Posterior cingulate gyrus (tissue), 11 donors: ENCODE data around the gene SOWAHD.
A peak's percentile ranks its signal among the peaks of the same experiment; 100 is the strongest.
"Not testable (repeated sequence)": the region's sequence is repeated elsewhere in the genome, so short reads cannot be mapped to it uniquely, and the experiment has no call there.

Source experiments
- DNase-seq, 10 donors: peaks; one replicate each; pipeline versions ENCODE4 v3.0.0 to v3.0.0-alpha.2; 2020 to 2021; ENCODE audit warnings: mixed read lengths in 3 of 10
- intact Hi-C: fragments of 100-400 bp; cut with DNase I; formaldehyde crosslinking; loops from one replicate; pipeline ENCODE4 v1.15.1; 2023

SOWAHD gene, protein sequence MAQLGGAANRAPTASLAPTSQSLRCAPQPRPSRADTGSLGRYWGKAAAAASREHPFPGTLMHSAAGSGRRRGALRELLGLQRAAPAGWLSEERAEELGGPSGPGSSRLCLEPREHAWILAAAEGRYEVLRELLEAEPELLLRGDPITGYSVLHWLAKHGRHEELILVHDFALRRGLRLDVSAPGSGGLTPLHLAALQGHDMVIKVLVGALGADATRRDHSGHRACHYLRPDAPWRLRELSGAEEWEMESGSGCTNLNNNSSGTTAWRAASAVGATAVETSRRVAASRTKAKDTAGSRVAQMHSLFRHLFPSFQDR

DNA sequence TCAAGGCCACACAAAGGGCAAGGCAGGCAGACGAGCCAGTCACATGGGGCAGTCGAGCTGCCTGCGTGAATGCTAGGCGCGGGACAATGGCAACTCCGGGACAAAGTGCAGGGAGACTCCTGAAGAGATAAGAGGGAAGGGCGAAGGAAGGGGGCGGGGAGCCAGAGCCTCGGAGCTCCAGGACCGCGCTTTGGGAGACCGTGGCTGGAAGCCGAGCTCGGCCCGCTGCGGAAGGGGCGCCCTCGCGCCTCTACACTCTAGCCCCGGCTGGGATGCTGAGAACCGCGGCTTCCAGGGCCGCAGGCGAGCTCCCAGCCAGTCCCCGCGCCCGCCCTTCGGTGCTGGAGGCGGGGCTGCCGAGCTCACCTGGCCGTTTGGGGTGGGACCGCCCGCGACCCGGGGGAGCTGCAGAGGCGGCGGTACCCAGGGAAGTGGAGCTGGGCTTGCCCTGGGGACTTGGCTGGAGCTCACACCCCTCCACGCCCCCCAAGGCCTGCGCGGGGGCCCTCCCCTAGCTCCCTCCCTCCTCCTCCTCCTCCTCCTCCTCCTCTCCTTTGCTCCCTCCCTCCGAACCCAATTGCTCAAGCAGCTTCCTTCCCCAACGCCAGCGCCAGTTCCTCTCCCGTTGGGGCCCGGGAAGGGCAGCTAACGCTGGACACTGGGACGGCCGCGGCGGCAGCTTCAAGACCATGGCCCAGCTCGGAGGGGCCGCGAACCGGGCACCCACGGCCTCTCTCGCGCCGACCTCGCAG lies at the start of gene SOWAHD:
Gene SOWAHD, plus strand, starts transcription at position 610 of the 752 bp plus-strand sequence. Its CDS starts 80 bp downstream, at position 690.
- DNase-seq, result peak in 1 of 10 donors; percentile 84
- intact Hi-C loops, result no loop called here

DNA sequence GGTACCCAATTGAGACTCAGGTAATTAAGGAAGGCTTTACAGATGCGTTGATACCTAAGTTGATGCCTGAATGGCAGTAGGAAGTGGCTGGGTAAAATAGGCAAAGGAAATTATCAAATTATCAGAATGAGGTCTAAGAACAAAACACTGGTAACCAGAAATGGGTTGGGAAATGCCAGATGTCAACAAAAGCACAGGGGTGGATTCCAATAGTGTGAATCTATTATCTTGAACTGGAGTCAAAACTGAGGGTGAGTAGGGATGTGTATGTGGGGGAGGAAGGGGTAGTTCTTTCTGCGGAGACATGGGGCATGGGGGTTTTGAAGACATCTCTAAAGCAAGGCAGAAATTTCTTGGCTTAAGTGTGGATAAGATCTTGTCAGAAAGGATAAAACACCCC lies 49.5 kb upstream of the SOWAHD start:
- DNase-seq, result no peak
- intact Hi-C loops, result no loop called here

DNA sequence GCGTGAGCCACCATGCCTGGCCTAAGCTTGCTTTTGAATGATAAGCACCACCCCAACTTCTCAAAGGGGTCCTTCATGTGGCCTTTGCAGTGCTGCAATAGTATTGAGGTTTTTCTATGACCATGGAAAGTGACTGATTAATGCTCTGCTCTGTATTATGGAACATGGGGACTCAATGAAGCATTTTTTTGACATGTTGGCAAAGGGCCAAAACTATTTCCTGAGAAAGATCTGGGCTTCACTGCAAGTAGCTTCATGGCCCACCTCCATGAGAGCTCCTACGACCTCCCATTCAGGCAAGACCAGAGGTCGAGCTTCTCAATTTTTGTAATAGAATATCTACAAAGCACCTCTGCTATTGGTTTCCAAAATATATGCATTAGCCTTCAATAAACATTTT lies 48.8 kb upstream of the SOWAHD start:
- intact Hi-C loops, result no loop called here
- DNase-seq, result no peak

DNA sequence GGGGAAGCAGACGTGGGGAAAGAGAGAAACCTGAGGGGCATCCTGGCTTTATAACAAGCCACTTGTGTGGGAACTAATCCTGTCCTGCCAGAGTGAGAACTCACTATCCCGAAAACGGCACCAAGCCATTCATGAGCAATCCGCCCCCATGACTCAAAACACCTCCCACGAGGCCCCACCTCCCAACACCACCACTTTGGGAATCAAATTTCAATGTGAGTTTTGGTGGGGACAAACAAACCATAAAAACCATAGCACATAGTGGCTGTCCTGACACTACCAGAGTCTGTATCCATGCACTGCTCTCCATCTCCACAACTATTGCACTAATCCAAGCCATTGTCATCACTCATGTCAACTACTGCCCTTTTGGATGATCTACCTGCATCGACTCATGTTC lies 36.9 kb upstream of the SOWAHD start:
- intact Hi-C loops, result no loop called here

DNA sequence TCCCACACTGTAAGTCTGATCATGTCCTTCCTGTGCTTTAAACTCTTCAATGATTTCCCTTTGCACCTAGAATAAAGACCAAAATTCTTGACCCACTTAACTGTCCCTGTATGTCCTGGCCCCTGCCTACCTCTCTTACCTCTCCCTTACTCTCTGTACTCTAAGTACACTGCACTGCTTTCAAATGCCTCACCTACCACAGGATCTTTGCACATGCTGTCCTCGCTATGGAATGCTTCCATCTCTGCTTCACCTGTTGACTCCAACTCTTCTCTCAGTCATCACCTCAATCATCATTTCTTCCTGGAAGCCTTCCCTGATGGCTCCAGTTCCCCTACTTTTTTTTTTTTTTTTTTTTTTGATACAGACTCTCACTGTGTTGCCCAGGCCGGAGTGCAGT lies 36.5 kb upstream of the SOWAHD start:
- intact Hi-C loops, result no loop called here

More for the DNA sequence above, 36.9 kb upstream of the SOWAHD start:
- DNase-seq, result no peak

DNA sequence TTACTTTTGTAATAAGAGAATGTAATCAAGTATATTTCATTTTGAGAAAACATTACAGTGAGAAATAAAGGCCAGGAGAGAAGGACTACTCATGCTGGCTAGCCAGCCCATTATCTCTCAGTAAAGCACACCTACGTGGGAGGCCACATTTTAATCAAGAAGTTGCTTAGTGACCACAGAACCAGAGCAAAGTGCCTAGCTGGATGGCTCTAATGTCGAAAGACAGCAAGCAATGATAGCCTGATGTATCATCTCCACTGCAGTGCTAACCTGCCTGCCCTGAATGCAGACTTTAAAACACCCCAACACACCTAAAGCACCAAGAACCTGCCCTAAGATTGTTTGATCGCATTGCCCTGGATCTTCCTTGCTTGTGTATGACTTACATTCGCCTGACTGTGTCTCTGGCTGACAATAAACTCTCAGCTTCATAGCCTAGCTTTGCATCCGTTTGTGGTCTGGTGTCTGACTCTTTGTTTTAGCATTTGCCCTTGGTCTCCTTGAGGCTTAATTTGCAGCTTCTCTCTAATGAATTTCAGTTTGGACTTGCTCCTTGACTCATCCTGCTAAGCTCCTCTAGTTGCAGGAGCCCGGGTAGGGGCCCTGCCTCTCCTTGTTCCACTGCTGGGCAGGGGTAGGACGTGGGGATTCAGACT lies 31.4 kb upstream of the SOWAHD start:
- intact Hi-C loops, result no loop called here
- no peak for DNase-seq

More for the DNA sequence above, 36.5 kb upstream of the SOWAHD start:
- DNase-seq, result no peak

DNA sequence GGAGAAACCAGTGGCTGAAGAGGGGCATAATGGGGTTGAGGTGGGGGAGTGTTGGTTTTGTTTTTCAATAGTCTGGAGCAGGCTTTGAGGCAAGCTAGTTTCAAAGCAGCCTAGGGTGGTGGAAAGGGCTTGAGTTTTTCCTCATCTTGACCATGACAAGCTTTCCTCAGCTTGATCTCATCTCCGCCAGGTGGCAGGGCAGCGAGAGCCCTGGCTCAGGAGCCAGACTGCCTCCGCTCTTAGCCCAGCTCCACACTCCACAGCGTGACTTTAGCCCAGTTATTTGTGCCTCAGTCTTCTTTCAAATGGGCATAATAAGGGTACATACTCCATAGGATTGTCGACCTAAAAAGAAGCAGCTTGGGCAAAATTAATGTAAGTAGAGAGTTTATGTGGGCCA lies 29.9 kb upstream of the SOWAHD start:
- intact Hi-C loops, result no loop called here
- DNase-seq, result no peak

DNA sequence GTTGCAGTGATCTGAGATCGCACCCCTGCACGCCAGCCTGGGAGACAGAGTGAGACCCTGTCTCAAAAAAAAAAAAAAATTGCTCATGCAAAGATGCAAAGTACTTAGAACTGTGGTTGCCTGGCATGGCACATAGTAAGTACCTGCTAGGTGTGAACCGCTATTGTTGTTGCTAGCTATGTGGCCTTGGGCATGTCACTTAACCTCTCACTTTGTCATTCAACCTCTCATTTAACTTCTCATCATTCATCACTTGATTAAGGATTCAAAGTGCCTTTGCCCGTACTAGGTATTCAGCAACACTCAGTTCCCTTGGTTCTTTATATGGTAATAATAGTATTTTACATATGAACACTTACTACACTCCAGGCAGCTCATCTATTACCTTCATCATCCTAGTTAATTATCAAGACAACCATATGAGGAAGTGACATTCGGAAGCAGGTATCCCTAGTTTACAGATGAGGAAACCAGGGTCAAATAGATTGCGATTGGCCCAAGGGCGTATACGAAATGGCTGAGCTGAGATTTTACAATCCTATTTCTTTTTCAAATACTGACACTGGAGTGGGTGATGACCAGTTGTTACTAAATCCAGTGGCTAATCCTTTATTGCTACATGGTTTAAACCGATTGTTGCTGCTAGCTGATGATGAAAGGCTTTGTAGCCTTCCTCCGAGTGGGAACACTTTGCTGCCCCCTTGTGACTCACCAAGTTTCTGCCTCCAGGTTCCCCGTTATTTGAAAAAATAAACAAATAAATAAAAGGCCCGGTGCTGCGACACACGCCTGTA lies 28.8 kb upstream of the SOWAHD start:
- intact Hi-C loops, result no loop called here
- DNase-seq, result peak in 5 of 10 donors; percentile 12 to 42 (median 17)

DNA sequence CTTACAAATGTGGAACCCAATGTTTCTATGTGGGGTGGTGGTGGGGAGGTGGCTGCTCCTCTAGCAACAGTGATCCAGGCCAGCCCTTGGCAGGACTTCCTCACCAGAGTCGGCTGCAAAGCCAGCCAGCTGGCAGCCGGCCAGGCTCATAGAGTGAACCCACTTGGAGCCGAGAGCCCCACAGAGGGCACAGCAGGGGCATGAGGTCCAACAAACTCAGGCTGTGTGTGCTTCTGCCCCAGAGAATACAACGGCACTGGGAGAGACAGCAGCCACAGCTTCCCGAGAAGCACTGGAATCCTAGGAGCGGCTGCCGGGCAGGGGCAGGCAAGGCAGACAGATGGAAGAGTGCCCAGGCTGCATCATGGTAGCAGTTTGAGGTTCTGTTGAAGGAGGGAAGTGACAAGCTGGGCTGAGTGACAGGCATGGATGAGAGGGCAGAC lies 23.5 kb upstream of the SOWAHD start:
- DNase-seq, result peak in 6 of 10 donors; percentile 10 to 87 (median 32)
- intact Hi-C loops, result no loop called here

DNA sequence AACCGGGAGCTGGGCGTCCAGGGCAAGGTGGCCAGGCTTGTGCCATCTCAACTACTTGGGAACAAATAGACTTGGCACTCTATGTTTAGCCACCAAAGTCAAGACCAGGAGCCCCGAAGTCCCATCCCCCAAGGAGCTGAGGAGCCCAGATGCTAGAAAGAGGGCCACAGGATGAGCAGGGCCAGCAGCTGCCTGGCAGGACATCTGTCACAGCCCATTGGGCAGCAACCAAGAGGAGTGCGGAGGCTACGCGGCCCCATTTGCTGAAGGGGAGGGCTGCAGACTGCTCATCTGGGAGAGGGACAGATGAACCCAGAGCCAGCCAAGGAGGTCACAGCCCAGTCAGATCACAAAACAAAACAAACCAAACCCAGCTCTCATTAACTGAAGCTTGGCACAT lies 22.9 kb upstream of the SOWAHD start:
- intact Hi-C loops, result no loop called here
- DNase-seq, result no peak

DNA sequence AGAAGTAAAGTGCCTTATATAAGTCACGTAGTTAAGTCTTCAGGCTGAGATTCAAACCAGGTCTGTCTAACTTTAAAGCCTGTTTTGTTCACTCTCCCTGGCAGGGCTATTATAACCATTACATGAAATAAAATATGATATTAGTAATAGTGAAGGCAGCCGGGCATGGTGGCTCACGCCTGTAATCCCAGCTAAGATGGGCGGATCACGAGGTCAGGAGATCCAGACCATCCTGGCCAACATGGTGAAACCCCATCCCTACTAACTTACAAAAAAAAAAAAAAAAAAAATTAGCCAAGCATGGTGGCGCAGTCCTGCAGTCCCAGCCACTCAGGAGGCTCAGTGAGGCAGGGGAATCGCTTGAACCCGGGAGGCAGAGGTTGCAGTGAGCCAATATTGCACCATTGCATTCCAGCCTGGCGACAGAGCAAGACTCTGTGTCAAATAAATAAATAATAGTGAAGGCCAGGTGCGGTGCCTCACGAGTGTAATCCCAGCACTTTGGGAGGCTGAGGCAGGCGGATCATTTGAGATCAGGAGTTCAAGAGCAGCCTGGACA lies 22.1 kb upstream of the SOWAHD start:
- no peak for DNase-seq
- intact Hi-C loops, result no loop called here

DNA sequence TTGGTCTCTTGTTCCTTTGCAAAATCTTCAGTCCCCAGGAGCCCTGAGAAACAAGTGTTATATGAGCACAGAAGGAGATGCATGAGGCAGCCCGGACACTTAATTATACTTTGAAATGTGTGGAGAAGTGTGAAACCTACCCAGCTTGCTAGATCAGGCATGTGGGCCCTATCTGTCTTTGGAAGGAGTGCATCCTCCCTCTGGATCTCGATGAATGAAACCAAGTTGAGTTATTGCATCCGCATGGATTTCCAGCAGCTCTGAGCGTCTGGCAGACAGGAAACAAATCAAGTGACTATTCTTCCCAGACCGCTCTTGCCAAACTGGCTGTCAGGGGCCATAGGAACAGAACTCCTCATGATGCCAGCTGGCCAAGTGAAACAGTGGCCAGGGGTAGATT lies 19.6 kb upstream of the SOWAHD start:
- DNase-seq, result no peak
- intact Hi-C loops, result no loop called here

DNA sequence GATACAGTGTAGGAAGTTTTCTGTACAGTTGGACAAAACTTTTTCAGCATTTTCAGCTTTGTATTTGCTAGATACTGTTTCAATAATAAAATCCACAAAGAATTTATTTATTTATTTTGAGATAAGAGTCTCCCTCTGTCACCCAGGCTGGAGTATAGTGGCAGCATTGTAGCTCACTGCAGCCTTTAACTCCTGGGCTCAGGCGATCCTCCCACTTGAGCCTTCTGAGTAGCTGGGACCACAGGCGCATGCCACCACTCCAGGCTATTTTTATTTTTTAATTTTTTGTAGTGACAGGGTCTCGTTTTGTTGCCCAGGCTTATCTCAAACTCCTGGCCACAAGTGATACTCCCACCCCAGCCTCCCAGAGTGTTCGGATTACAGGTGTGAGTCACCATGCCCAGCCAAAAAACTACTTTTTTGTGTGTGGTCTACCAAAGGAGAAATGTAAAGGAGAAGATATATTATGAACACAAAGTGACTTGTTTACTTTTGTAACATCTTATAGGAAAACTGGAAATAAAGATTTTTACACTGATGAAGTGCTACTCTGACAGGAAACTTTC lies 13.0 kb upstream of the SOWAHD start:
- DNase-seq, result no peak

DNA sequence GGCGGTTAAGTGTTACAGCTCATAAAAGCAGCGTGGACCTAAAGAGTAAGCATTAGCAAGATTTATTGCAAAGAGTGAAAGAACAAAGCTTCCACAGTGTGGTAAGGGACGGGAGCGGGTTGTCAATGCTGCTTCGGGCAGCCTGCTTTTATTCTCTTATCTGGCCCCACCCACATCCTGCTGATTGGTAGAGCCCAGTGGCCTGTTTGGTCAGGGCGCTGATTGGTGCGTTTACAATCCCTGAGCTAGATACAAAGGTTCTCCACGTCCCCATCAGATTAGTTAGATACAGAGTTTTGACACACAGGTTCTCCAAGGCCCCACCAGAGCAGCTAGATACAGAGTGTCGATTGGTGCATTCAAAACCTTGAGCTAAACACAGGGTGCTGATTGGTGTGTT lies 8.3 kb upstream of the SOWAHD start:
- intact Hi-C loops, DNase-seq: not testable (repeated sequence)

More for the DNA sequence above, 13.0 kb upstream of the SOWAHD start:
- intact Hi-C loops, result no loop called here

DNA sequence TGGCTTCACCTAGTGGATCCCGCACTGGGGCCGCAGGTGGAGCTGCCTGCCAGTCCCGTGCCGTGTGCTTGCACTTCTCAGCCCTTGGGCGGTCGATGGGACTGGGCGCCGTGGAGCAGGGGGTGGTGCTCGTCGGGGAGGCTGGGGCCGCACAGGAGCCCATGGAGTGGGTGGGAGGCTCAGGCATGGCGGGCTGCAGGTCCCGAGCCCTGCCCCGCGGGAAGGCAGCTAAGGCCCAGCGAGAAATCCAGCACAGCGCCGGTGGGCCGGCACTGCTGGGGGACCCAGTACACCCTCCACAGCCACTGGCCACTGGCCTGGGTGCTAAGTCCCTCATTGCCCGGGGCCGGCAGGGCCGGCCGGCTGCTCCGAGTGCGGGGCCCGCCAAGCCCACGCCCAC lies 7.6 kb upstream of the SOWAHD start:
- DNase-seq, intact Hi-C loops: not testable (repeated sequence)

DNA sequence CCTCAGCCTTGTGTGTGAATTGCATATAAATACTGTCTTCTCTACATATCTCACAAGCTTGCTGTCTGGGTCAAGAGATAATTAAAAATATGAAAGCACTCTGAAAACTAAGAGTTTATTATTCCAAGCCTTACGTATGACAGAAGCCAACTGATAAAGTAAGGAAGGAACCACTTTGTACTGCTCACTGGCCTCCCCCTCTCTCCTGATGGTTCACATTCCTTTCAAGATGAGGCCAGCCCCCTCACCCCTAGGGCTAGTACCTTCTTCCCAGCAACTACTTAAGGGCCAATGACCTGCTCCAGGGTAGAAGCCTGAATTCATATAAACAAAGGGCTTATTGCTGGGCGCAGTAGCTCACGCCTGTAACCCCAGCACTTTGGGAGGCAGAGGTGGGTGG lies 5.4 kb upstream of the SOWAHD start:
- DNase-seq, result no peak
- intact Hi-C loops, result loop anchor here (2.0 kb wide), 1 partner anchor 54 kb away; no protein-coding TSS in a partner anchor

DNA sequence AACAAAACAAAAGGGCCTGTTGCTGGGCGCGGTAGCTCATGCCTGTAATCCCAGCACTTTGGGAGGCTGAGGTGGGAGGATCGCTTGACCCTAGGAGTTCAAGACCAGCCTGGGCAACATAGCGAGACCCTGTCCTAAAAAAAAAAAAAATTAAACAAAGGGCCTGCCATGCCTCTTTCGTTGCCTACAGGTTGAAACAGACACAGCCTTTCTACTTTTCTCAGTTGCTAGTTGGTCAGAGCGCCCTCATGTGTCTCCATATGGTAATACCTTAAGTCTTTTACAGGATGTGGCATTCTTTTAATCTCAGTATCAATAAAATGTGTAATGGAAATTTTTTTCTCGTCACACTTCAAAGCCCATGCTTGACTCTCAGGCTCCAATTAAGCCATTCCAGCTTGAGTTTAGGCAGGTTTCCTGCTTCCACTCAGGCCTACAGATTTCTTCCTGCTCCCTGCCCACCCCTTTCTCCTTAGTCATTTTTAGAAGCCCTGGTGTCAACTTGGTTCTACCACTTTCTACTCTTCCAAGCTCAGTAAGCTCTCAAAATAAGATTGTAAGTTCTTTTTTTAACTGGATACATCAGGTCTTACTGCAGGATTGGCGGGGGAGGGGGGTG lies 4.6 kb upstream of the SOWAHD start:
- intact Hi-C loops, result loop anchor here (2.0 kb wide), 1 partner anchor 55 kb away; no protein-coding TSS in a partner anchor
- DNase-seq, result no peak

DNA sequence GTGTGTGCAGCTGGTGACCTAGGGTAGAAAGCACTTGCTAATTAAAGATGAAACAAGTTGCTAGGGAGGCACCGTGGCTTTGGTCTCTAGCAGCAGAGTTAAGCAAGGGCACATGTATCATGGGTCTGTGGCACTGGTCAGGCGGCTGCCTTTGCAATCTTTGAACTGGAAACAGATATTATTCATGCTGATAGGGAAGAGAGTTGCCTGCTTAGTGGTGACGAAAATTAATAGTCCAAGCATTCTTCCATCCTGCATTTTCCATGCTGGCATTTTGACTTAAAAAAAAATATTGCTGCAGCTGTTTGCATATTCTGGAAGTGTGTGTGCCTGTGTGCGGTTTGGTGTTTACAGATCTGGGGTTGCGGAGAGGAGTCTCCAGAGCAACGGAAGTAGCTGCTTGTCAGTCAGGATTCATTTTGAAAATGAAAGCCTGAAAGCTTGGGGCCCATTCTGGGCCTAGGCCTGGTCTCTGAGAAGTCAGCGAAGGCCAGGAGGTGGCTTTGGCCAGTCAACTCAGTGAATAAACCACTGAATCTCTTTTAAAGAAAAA lies 2.3 kb upstream of the SOWAHD start:
- DNase-seq, result peak in 1 of 10 donors; percentile 14
- intact Hi-C loops, result no loop called here
